B cell (primary cell): ENCODE measurements around the gene CES4A. TPM values are rescaled to one million over a fixed set of nuclear protein-coding genes. Genes with fewer than 3 reads are reported as not detected.
"Not testable (repeated sequence)": the region's sequence is repeated elsewhere in the genome, so short reads cannot be mapped to it uniquely, and the experiment has no call there.

Source experiments
- ATAC-seq: fragments of 200-7000 bp; cut with Tn5 transposase; one replicate; pipeline ENCODE4 v1.10.0; 2021; ENCODE audit warnings: low read depth, mild to moderate bottlenecking, moderate number of reproducible peaks, moderate library complexity
- CTCF ChIA-PET: fragments of 350-600 bp; sonication (Branson Sonifier 250); formaldehyde crosslinking; loops from one replicate; lab custom pipeline; 2021; ENCODE audit warnings: antibody characterized with exemption, inconsistent platforms; lab: Charles Lee
- POLR2A ChIA-PET: fragments of 350-600 bp; sonication (Branson Sonifier 250); formaldehyde crosslinking; loops from one replicate; lab custom pipeline; 2021; ENCODE audit warnings: antibody characterized with exemption; lab: Charles Lee
- DNase-seq: peaks from one replicate; pipeline ENCODE4 v3.0.0; 2013
- H2AFZ ChIP-seq: 2 replicates; pipeline ENCODE4 v1.6.1; 2012; ENCODE audit warnings: mild to moderate bottlenecking, low read depth, low read length; ENCODE audit not compliant: insufficient read depth, poor library complexity, severe bottlenecking
- H3K27ac ChIP-seq, 2 donors: 1 replicate in 1 of 2; 2 replicates in 1 of 2; pipeline ENCODE4 v1.5.1; 2012 to 2013; ENCODE audit warnings: low read length in 2 of 2, mild to moderate bottlenecking in 2 of 2, moderate library complexity in 1 of 2
- H3K27me3 ChIP-seq, 4 experiments: fragments of 200-600 bp in 1 of 4; sonication (generic) in 1 of 4; replicated peaks in 1 of 4; 1 replicate in 2 of 4; 2 replicates in 2 of 4; pipeline versions ENCODE4 v1.6.1 to v1.7.0; 2013 to 2016; ENCODE audit warnings: low read length in 3 of 4, mild to moderate bottlenecking in 2 of 4, mixed read lengths in 1 of 4, moderate library complexity in 1 of 4; ENCODE audit not compliant: insufficient read depth in 4 of 4, control insufficient read depth in 3 of 4; ENCODE audit errors: control extremely low read depth in 1 of 4
- H3K36me3 ChIP-seq, 2 experiments: replicated peaks in 1 of 2; 1 replicate in 1 of 2; 2 replicates in 1 of 2; pipeline versions ENCODE4 v1.6.1 to v1.7.1; 2013; ENCODE audit warnings: low read length in 1 of 2; ENCODE audit not compliant: insufficient read depth in 2 of 2, control insufficient read depth in 1 of 2; ENCODE audit errors: control extremely low read depth in 1 of 2, extremely low read depth in 1 of 2
- H3K4me1 ChIP-seq, 2 donors: fragments of 200-600 bp in 1 of 2; sonication (generic) in 1 of 2; 1 replicate in 1 of 2; 2 replicates in 1 of 2; pipeline versions ENCODE4 v1.5.1 to v1.6.1; 2013 to 2017; ENCODE audit warnings: low read length in 2 of 2; ENCODE audit not compliant: control insufficient read depth in 2 of 2, insufficient read depth in 2 of 2
- H3K4me2 ChIP-seq: replicated peaks from 2 replicates; pipeline ENCODE3; 2012; ENCODE audit warnings: mild to moderate bottlenecking, low read depth, low read length; ENCODE audit not compliant: poor library complexity, severe bottlenecking
- H3K4me3 ChIP-seq, 5 experiments: fragments of 200-600 bp in 1 of 5; sonication (generic) in 1 of 5; 1 replicate in 3 of 5; 2 replicates in 2 of 5; pipeline versions ENCODE4 v1.5.1 to v1.7.0; 2011 to 2016; ENCODE audit warnings: low read length in 4 of 5, mild to moderate bottlenecking in 4 of 5, low read depth in 2 of 5, control low read depth in 1 of 5, moderate library complexity in 1 of 5; ENCODE audit not compliant: insufficient read depth in 1 of 5; ENCODE audit errors: control extremely low read depth in 1 of 5, extremely low read depth in 1 of 5
- H3K79me2 ChIP-seq: fragments of 200-600 bp; sonication (generic); one replicate; pipeline ENCODE4 v1.6.0; 2016; ENCODE audit warnings: low read length; ENCODE audit not compliant: control insufficient read depth, insufficient read depth
- H3K9ac ChIP-seq: fragments of 200-600 bp; sonication (generic); 2 replicates; pipeline ENCODE4 v1.6.1; 2017; ENCODE audit warnings: mild to moderate bottlenecking, low read length, moderate library complexity
- H3K9me3 ChIP-seq, 3 donors: one replicate each; pipeline versions ENCODE4 v1.6.1 to v1.7.1; 2013; ENCODE audit warnings: low read length in 2 of 3; ENCODE audit not compliant: control insufficient read depth in 2 of 3, insufficient read depth in 1 of 3; ENCODE audit errors: control extremely low read depth in 1 of 3
- H4K20me1 ChIP-seq: 2 replicates; pipeline ENCODE4 v1.6.0; 2012; ENCODE audit warnings: mild to moderate bottlenecking, low read length; ENCODE audit not compliant: insufficient read depth, control insufficient read depth, poor library complexity, severe bottlenecking
- H3K27ac Mint-ChIP-seq: one replicate; pipeline ENCODE4 v1.8.0; 2021; ENCODE audit warnings: mixed read lengths
- H3K27me3 Mint-ChIP-seq: one replicate; pipeline ENCODE4 v1.8.0; 2021; ENCODE audit warnings: mixed read lengths
- H3K4me1 Mint-ChIP-seq: one replicate; pipeline ENCODE4 v1.8.0; 2021; ENCODE audit warnings: mixed read lengths
- H3K4me3 Mint-ChIP-seq: one replicate; pipeline ENCODE4 v1.8.0; 2021; ENCODE audit warnings: mixed read lengths
- H3K9me3 Mint-ChIP-seq: one replicate; pipeline ENCODE4 v1.8.0; 2022; ENCODE audit warnings: mixed read lengths; ENCODE audit not compliant: insufficient read depth
- WGBS: methylation state at CpG from one replicate; pipeline ENCODE4 v1.1.5; 2013; ENCODE audit warnings: missing lambda C conversion rate; ENCODE audit not compliant: insufficient coverage; 5-methylcytosine and 5-hydroxymethylcytosine counted together
- intact Hi-C: fragments of 100-400 bp; cut with micrococcal nuclease; formaldehyde crosslinking; loops from one replicate; pipeline ENCODE4 v1.10.0; 2022
- polyA plus RNA-seq: library from polyadenylated mRNA; depleted of rRNA; stranded (reverse); fragments of >200 nt; gene quantifications from 2 replicates; pipeline ENCODE4 v1.2.3, GENCODE V29; 2012
- total RNA-seq, 2 donors: library from RNA; stranded (reverse); fragments of 120-200 nt in 1 of 2; gene quantifications; 1 replicate in 1 of 2; 2 replicates in 1 of 2; pipeline versions ENCODE4 v1.2.3 to v1.2.4, GENCODE V29; 2013 to 2022

CES4A gene
- total and polyA plus RNA-seq, 2 donors (not counting 1 experiment from before 2014, with no cell fraction given): 8.4 to 17.3 TPM

DNA sequence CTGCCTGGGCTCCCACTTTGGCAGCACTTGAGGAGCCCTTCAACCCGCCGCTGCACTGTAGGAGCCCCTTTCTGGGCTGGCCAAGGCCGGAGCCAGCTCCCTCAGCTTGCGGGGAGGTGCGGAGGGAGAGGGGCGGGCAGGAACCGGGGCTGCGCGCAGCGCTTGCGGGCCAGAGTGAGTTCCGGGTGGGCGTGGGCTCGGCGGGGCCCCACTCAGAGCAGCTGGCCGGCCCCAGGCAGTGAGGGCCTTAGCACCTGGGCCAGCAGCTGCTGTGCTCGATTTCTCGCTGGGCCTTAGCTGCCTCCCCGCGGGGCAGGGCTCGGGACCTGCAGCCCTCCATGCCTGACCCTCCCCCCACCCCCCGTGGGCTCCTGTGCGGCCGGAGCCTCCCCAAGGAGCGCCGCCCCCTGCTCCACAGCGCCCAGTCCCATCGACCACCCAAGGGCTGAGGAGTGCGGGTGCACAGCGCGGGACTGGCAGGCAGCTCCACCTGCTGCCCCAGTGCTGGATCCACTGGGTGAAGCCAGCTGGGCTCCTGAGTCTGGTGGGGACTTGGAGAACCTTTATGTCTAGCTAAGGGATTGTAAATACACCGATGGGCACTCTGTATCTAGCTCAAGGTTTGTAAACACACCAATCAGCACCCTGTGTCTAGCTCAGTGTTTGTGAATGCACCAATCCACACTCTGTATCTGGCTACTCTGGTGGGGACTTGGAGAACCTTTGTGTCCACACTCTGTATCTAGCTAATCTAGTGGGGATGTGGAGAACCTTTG, 14.0 kb upstream of the CES4A start:
- H3K79me2 ChIP-seq, H3K4me1 Mint-ChIP-seq, H3K4me2 ChIP-seq, H3K27ac ChIP-seq, H3K36me3 ChIP-seq, H4K20me1 ChIP-seq, H3K4me3 Mint-ChIP-seq, H3K4me3 ChIP-seq, ATAC-seq, H3K9ac ChIP-seq, H3K9me3 Mint-ChIP-seq, H3K4me1 ChIP-seq, POLR2A ChIA-PET, H3K9me3 ChIP-seq, H2AFZ ChIP-seq, DNase-seq, intact Hi-C loops, H3K27ac Mint-ChIP-seq: not testable (repeated sequence)
- H3K27me3 Mint-ChIP-seq: peaks cover 16% of the 10 kb centered on the region
- H3K27me3 ChIP-seq: peaks cover 0 to 13% (median 0%) of the 10 kb centered on the region in 4 experiments
- WGBS: 96% methylated on average over 25 of the region's 32 CpGs
- CTCF ChIA-PET: interaction anchor here (1.1 to 1.7 kb wide), 2 partner anchors 46 to 164 kb away, joined by 3 read pairs; no protein-coding TSS in a partner anchor

DNA sequence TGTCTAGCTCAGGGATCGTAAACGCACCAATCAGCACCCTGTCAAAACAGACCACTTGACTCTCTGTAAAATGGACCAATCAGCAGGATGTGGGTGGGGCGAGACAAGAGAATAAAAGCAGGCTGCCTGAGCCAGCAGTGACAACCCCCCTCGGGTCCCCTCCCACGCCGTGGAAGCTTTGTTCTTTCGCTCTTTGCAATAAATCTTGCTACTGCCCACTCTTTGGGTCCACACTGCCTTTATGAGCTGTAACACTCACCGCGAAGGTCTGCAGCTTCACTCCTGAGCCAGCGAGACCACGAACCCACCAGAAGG, 13.5 kb upstream of the CES4A start:
- DNase-seq, H3K4me3 ChIP-seq, intact Hi-C loops, H3K9me3 ChIP-seq, H3K4me1 ChIP-seq, H3K79me2 ChIP-seq, H3K27ac ChIP-seq, H3K9me3 Mint-ChIP-seq, H3K4me1 Mint-ChIP-seq, H3K27ac Mint-ChIP-seq, H3K36me3 ChIP-seq, ATAC-seq, H3K4me2 ChIP-seq, POLR2A ChIA-PET, H3K9ac ChIP-seq, H2AFZ ChIP-seq, H3K4me3 Mint-ChIP-seq, H4K20me1 ChIP-seq: not testable (repeated sequence)
- CTCF ChIA-PET: interaction anchor here (1.7 kb wide), 1 partner anchor 164 kb away, joined by 3 read pairs; no protein-coding TSS in a partner anchor
- WGBS: 35% methylated on average over 9 of the region's 11 CpGs
- peaks cover 16% of the 10 kb centered on the region for H3K27me3 Mint-ChIP-seq
- peaks cover 0 to 13% (median 0%) of the 10 kb centered on the region in 4 experiments for H3K27me3 ChIP-seq
